Superior temporal gyrus (tissue), 1 donor: ENCODE measurements around the gene PDZD2.

Experiments
- DNase-seq: peaks from one replicate; pipeline ENCODE4 v3.0.0-alpha.2; 2016; ENCODE audit errors: extremely low spot score

The PDZD2 gene

GRCh38 chr5:31924005-31924404, 285.1 kb downstream of the PDZD2 start:
- no peak for DNase-seq

DNA sequence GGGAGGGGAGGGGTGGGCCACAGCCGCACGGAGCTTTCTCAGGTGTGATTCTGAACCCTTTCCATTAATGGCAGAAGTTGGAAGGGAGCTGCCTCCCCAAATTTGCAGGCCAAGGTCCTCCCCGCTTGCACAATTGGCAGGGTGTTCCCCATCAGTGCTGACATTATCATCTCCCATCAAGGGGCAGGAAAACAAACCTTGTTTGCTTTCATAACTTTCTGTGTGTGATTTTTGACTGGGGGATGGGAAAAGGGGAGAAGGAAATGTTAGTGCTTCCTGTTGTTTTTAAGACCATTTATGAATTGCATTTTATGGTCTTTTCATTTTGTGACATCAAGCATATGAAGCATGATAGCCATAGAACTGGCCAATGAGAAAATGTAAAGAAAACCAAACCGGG, 292.9 kb downstream of the PDZD2 start:
- DNase-seq: no peak

- no peak for DNase-seq
Measured at GRCh38 chr5:31934156-31934555, 295.2 kb downstream of the PDZD2 start.

GRCh38 chr5:31935496-31936369, 296.8 kb downstream of the PDZD2 start:
- no peak for DNase-seq

- DNase-seq: no peak
Measured at GRCh38 chr5:31936683-31937082, 297.8 kb downstream of the PDZD2 start.

DNA sequence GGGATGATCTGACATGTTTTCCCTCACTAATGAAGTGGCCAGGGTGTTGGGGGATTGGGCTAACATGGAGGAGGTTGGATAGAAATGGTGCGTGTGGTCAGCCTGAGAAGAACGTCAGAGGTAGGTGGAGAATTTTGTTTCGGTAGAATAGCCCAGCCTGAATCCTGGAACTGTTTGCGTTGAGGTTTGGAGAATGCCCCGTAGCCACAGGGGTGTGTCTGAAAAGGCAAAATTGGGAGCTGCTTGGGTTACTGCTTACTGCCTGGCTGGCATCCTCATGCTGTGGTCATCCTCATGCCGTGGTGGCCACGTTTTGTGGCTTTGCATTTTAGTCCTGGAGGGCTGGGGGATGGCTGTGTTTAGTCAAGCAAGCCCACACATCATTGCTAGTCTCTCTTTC, 298.3 kb downstream of the PDZD2 start:
- no peak for DNase-seq

GRCh38 chr5:31937703-31938102, 298.8 kb downstream of the PDZD2 start:
- DNase-seq: no peak

DNA sequence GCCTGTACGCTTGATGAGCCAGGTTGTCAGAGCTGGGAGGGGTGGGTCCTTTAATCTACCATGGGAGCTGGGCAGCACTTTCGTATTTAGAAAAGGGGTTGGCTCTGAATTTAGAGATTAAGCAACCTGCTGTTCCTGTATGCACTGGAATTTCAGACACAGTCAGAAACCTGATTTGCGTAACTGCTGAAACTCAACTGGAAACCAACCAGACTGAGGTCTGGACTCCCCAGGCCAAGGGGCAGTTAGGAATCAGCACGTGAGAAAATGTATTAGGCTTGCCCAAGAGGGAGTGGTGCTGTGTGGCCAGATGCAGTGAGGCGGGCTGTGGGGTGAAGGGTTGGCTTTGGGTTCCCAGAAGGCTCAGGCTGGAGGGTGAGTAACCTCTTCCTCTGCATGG, 300.2 kb downstream of the PDZD2 start:
- DNase-seq: no peak

GRCh38 chr5:31941151-31941755, 302.3 kb downstream of the PDZD2 start:
- DNase-seq: no peak

DNA sequence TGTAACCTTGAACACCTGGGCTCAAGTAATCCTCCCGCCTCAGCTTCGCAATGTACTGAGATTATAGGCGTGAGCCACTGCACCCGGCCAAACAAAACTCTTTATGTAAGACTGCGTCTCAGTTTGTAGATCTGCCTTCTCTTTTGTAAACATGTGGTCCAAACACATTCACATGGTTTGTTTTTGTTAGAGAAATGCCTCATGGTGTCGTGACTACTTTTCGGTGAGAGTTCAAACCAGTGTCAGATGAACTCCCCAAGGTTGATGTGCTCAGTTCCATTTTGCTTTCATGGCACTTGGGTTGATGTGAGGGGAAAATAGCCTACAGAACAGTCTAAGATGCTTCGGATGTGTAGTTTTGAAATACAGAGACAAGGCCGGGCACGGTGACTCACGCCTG, 303.6 kb downstream of the PDZD2 start:
- DNase-seq: no peak

DNA sequence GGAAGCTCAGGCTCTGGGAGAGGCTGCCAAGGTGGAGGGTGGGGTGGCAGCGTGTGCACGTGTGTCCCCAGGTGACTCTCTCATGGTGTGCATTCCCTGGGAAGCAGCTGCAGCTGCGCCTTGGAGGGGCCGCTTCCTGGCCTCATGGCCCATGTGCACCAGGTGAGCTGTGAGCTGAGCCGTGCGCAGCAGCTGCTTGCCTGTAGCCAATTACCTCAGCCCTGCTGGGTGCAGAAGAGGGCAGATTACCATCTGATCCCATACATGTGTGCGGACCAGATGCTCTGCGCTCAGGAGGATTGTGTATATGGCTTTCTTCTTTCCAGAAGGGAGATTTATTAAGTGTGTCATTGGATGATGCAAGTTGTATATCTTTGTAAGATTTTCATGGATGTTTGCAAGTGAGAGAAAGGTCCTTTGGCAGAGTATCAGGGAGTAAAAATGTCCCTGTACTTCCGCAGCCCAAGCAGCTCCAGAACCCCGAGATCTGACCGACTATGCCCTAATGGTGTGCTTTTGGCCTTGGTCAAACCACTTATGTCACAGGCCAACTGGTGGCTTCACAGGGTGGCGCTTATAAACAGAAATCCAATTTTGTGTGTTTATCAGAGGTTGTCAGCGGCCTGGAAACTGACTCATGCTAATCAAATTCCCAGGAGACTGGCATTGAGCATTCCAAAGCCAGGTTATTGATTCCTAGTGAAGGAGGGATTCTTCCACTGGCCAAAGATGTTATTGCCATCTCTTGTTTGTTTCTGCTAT, 305.9 kb downstream of the PDZD2 start:
- DNase-seq: no peak

- no peak for DNase-seq
Measured at GRCh38 chr5:31948006-31948405, 309.1 kb downstream of the PDZD2 start.

GRCh38 chr5:31952067-31952466, 313.1 kb downstream of the PDZD2 start:
- no peak for DNase-seq

DNA sequence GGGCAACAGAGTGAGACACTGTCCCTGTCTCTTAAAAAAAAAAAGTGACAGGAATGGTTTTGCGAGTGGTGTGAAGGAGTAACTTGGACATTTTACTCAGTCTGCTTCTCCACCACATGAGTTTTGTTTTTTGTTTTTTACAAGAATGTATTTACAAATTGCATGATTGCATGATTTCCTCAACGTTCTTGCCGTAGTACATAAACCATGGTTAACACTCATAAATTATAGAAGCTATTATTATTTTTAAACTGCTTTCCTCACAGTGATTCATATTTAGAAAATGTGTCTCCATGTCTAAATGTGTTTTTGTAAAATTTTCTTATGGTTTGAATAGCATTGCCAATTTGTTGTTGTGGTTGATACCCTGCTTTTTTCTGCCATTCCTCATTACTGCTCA, 315.2 kb downstream of the PDZD2 start:
- no peak for DNase-seq

GRCh38 chr5:31957151-31957550, 318.2 kb downstream of the PDZD2 start:
- no peak for DNase-seq

- DNase-seq: no peak
Measured at GRCh38 chr5:31962351-31962751, 323.4 kb downstream of the PDZD2 start.

GRCh38 chr5:31962871-31963307, 324.0 kb downstream of the PDZD2 start:
- DNase-seq: no peak

GRCh38 chr5:31963358-31964006, 324.6 kb downstream of the PDZD2 start:
- DNase-seq: no peak

DNA sequence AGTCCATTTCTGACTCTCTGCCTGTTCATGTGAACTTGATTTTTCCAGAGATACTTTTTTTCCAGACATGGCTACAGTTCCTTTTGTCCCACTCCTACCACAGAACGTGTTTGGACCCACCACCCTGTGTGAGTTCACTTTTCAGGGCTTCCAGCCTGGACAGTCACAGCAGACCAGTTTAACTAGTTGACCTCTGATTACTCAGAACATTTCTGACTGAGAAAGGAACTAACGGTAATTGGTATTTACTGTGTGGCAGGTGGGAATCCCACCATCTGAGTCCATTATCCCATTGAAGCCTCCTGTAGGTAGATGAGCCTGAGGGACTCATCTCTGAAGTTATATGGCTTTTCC, 325.1 kb downstream of the PDZD2 start:
- no peak for DNase-seq

GRCh38 chr5:31965227-31965626, 326.3 kb downstream of the PDZD2 start:
- DNase-seq: no peak

DNA sequence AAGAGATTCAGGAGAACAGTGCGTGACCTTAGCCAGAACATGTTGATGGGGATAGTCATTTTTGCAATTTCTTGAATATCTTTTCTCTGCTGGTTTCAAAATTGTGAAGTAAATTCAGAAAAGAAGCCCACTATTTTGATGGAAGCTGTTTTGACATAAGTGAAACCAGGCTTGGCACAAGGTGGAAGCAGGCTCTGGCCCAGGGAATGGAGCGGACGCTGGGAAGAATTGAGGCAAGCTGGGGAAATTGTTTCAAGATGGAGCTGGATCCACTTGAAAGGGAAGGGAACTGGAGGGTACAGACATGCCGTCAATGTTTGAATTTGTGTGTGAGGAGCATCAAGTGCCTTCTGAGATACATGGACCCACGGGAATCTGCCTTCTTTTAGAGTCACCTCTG, 328.0 kb downstream of the PDZD2 start:
- no peak for DNase-seq

DNA sequence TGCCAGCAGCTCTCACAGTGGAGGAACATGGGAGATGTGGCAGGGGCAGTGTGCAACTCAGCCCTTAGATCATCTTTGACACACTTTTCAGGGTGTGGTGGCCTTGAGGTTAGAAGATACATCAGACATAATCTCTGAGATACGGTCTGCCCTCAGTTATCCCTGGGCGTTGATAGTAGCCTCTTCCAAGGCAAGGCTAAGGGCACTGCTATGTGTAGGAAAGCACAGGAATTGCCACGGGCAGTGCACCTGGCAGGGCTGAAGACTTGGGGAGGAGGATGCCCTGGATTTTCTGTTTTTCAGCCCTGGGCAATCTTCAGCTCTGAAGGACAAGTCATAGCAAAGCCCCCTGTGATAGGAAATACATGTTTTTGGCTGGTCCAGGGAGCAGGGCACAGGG, 328.5 kb downstream of the PDZD2 start:
- no peak for DNase-seq
